Fibroblast of pulmonary artery (primary cell): Measurements from ENCODE around the gene CDH11.

Experiments used
- DNase-seq: peaks from one replicate; pipeline ENCODE4 v3.0.0-alpha.2; 2010; ENCODE audit warnings: low read depth
- H3K4me3 ChIP-seq: replicated peaks from 2 replicates; pipeline ENCODE4 v1.5.1; 2011; ENCODE audit warnings: low read depth, mild to moderate bottlenecking, control low read depth, low read length, moderate library complexity
- TF ChIP-seq, protein P1 (sequence below): IDR thresholded peaks from 2 replicates; pipeline ENCODE4 v1.5.1; 2011; ENCODE audit warnings: mild to moderate bottlenecking, control low read depth, low read length, inconsistent platforms; ENCODE audit errors: missing control alignments

The CDH11 gene

DNA sequence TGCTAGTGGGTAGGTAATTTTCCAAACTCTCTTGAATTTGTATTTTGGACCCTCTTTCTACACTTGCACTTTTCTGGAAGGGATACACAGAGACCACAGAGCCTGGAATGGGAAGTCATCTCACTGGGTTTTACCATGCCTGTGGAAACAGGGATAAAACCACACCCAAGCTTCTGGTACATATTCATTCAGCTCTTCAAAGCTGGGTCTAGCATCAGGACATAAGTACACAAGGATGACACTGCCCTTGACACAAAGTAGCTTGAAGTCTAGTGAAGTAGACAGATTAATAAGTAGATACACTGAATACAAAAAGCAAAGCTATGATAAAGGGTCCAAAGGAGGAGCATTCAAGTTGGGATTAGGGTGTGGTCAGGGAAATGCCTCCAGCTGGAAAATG is 118.2 kb downstream of the CDH11 start:
- DNase-seq = no peak
- TF ChIP-seq, protein P1, sequence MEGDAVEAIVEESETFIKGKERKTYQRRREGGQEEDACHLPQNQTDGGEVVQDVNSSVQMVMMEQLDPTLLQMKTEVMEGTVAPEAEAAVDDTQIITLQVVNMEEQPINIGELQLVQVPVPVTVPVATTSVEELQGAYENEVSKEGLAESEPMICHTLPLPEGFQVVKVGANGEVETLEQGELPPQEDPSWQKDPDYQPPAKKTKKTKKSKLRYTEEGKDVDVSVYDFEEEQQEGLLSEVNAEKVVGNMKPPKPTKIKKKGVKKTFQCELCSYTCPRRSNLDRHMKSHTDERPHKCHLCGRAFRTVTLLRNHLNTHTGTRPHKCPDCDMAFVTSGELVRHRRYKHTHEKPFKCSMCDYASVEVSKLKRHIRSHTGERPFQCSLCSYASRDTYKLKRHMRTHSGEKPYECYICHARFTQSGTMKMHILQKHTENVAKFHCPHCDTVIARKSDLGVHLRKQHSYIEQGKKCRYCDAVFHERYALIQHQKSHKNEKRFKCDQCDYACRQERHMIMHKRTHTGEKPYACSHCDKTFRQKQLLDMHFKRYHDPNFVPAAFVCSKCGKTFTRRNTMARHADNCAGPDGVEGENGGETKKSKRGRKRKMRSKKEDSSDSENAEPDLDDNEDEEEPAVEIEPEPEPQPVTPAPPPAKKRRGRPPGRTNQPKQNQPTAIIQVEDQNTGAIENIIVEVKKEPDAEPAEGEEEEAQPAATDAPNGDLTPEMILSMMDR = no peak
- no peak overlapping the region for H3K4me3 ChIP-seq

DNA sequence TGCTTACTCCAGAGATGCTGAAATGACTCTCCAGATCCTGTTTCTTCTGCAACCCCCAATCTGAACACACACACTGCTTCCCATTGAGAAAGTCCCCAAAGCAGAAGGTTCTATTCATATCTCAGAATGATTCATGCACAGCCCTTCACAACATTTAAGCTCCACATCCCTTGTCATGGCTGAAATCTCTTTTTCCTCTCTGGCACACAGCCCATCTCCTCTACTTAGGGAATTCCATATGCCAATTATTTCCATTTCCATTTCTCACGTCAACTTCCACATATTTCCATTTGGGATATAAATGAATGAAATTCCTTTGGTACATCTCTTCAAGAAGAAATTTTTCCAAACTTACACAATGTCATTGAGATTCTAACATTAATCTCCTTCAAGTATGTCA is 119.6 kb downstream of the CDH11 start:
- TF ChIP-seq, protein P1 = no peak
- DNase-seq = peak; percentile 89
- no peak overlapping the region for H3K4me3 ChIP-seq

DNA sequence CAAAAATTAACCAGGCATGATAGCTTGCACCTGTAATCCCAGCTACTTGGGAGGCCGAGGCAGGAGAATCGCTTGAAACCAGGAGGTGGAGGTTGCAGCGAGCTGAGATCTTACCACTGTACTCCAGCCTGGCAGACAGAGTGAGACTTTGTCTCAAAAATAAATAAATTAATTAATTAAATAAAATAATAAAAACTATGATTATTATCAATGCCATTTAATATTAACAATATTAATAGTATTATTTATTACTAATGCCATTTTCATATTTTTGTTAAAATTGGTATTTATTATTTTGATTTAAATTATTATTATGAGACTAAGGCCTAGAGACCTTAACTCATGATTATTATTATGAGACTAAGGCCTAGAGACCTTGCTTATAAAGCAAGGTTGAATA is 121.2 kb downstream of the CDH11 start:
- DNase-seq = no peak
- TF ChIP-seq, protein P1 = no peak

DNA sequence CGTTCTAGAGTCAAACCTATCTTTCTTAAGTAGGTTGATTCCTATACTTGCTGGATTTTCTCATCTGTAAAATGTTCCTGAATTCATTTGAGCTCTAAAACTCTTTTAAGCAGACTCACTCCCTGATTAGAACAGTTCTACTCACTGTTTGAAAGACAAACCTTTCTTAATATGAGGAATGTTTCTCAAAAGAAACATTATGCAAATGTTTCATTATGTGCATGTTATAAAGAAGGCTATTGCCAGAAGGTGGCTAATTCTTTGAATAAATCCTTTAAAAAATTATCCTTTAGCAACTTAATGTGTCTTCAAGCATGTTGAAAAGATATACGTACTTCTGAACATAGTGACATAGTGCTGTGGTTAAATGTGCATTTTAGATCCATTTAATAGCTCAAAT is 124.1 kb downstream of the CDH11 start:
- H3K4me3 ChIP-seq = no peak overlapping the region
- TF ChIP-seq, protein P1 = no peak
- no peak for DNase-seq

More for the DNA sequence above, 121.2 kb downstream of the CDH11 start:
- H3K4me3 ChIP-seq = no peak overlapping the region

DNA sequence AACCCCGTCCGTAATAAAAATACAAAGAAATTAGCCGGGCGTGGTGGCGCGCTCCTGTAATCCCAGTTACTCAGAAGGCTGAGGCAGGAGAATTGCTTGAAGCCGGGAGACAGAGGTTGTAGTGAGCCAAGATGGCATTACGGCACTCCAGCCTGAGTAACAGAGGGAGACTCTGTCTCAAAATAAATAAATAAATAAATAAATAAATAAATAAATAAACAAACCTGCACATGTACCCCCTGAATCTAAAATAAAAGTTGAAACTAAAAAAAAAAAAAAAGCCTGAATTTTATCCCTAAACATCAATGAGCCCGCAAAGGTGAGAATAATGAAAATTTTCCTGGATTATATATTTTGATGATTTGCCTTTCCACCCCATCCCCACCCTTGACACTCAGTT is 124.7 kb downstream of the CDH11 start:
- TF ChIP-seq, protein P1 = no peak
- no peak overlapping the region for H3K4me3 ChIP-seq
- DNase-seq = no peak

DNA sequence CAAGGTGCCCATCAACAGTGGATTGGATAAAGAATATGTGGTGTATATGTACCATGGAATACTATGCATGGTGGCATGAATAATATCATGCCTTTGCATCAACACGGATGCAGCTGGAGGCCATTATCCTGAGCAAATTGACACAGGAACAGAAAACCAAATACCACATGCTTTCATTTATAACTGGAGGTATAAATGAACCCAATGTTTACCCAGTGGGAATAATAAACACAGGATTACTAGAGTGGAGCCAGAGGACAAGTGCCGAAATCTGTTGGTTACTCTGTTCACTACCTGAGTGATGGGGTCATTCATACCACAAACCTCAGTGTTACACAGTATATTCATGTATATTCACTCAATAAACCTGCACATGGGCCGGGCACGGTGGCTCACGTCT is 125.2 kb downstream of the CDH11 start:
- no peak for DNase-seq
- TF ChIP-seq, protein P1 = no peak
- no peak overlapping the region for H3K4me3 ChIP-seq

DNA sequence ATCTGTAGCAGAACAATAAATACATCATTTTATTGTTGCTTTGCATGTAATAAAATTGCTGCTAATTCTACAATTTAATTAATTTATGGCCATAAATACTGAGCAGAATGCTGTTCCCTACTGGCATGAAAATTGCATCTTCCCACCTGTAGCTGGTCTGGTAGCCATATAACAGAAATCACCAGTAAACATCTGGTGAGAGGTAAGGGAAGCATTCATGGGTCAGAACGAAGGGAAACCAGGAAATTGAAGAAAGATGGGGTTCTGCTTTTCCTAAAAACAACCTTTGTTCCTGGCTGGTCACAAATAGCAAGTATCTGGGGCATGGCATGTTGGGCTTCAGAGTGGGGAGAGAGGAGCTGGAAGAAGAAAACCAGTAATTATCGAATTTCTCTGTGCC is 128.4 kb downstream of the CDH11 start:
- no peak overlapping the region for H3K4me3 ChIP-seq
- TF ChIP-seq, protein P1 = no peak
- DNase-seq = no peak
